OCI-LY3 (cell line): Measurements from ENCODE around the gene CLEC10A.
"Not testable (repeated sequence)": the region's sequence is repeated elsewhere in the genome, so short reads cannot be mapped to it uniquely, and the experiment has no call there.

ENCODE experiments used
- H2AFZ ChIP-seq: fragments of 200-600, 300-600 bp; shearing (Covaris generic); 2 replicates; pipeline ENCODE4 v1.6.0; 2014; ENCODE audit warnings: antibody characterized with exemption, low read depth, low read length
- H3K27ac ChIP-seq: fragments of 200-600, 300-600 bp; sonication (generic); 2 replicates; pipeline ENCODE4 v1.5.1; 2014; ENCODE audit warnings: mild to moderate bottlenecking, low read length, moderate library complexity, mixed read lengths
- H3K27me3 ChIP-seq: fragments of 200-600, 300-600 bp; sonication (generic); 2 replicates; pipeline ENCODE4 v1.6.1; 2014; ENCODE audit warnings: low read depth, low read length, mixed read lengths
- H3K36me3 ChIP-seq: fragments of 200-600, 300-600 bp; sonication (generic); replicated peaks from 2 replicates; pipeline ENCODE3; 2014; ENCODE audit warnings: low read depth, low read length, mixed read lengths
- H3K4me1 ChIP-seq: fragments of 300-600, 200-600 bp; sonication (generic); 2 replicates; pipeline ENCODE4 v1.6.1; 2014; ENCODE audit warnings: low read length, mixed read lengths
- H3K4me2 ChIP-seq: fragments of 200-600, 300-600 bp; sonication (generic); 2 replicates; pipeline ENCODE4 v1.6.1; 2014; ENCODE audit warnings: low read length, mixed read lengths
- H3K4me3 ChIP-seq: fragments of 300-600, 200-600 bp; sonication (generic); 2 replicates; pipeline ENCODE4 v1.5.1; 2014; ENCODE audit warnings: antibody characterized with exemption, mild to moderate bottlenecking, low read length, moderate library complexity
- H3K79me2 ChIP-seq: fragments of 300-600, 200-600 bp; shearing (Covaris generic); 2 replicates; pipeline ENCODE4 v1.6.1; 2014; ENCODE audit warnings: mild to moderate bottlenecking, low read length, mixed read lengths
- H3K9ac ChIP-seq: fragments of 300-600, 200-600 bp; shearing (Covaris generic); 2 replicates; pipeline ENCODE4 v1.6.0; 2014; ENCODE audit warnings: mild to moderate bottlenecking, low read length, moderate library complexity
- H3K9me3 ChIP-seq: fragments of 200-600, 300-600 bp; shearing (Covaris generic); 2 replicates; pipeline ENCODE4 v1.6.1; 2014; ENCODE audit warnings: low read length, mixed read lengths; ENCODE audit not compliant: insufficient read depth
- H4K20me1 ChIP-seq: fragments of 200-600, 300-600 bp; sonication (generic); 2 replicates; pipeline ENCODE4 v1.6.1; 2016; ENCODE audit warnings: low read length, mixed read lengths; ENCODE audit not compliant: insufficient read depth
- CTCF ChIP-seq: fragments of 200-600, 300-600 bp; sonication (generic); IDR thresholded peaks from 2 replicates; pipeline ENCODE4 v1.5.1; 2014; ENCODE audit warnings: antibody characterized with exemption, low read length, low read depth
- EZH2phosphoT487 ChIP-seq: fragments of 200-600 bp; shearing (Covaris generic); IDR thresholded peaks from 2 replicates; pipeline ENCODE4 v1.6.1; 2018; ENCODE audit warnings: antibody characterized with exemption, mixed run types, low read depth

Gene CLEC10A

GRCh38 chr17:7079581-7080455 lies at the start of gene CLEC10A:
Gene CLEC10A (minus strand): TSS chr17:7080251. CDS start chr17:7078812, 1,439 bp downstream.
- H2AFZ ChIP-seq, result no peak within 1 kb of the TSS
- H3K27ac ChIP-seq, result no peak within 1 kb of the TSS
- no peak within 1 kb of the TSS for H3K4me2 ChIP-seq
- no peaks in the 10 kb centered on the region for H3K79me2 ChIP-seq
- H3K4me3 ChIP-seq, result no peak within 1 kb of the TSS
- H3K4me1 ChIP-seq, result no peaks in the 10 kb centered on the region
- H3K9me3 ChIP-seq, result no peaks in the 10 kb centered on the region
- no peaks in the 10 kb centered on the region for H4K20me1 ChIP-seq
- TF ChIP-seq EZH2phosphoT487 (no peak), CTCF (no peak)
- H3K36me3 ChIP-seq, result no peaks in the 10 kb centered on the region
- H3K27me3 ChIP-seq, result no peaks in the 10 kb centered on the region
- no peak within 1 kb of the TSS for H3K9ac ChIP-seq

- Histone ChIP-seq H3K36me3 (no peaks in the 10 kb centered on the region), H3K79me2 (no peaks in the 10 kb centered on the region), H3K9ac (no peak overlapping the region), H3K27ac (no peak overlapping the region), H3K9me3 (no peaks in the 10 kb centered on the region), H2AFZ (no peak overlapping the region), H3K4me1 (peaks cover 38% of the 10 kb centered on the region), H3K4me2 (no peak overlapping the region), H3K4me3 (no peak overlapping the region), H4K20me1 (no peaks in the 10 kb centered on the region), H3K27me3 (no peaks in the 10 kb centered on the region)
- TF ChIP-seq EZH2phosphoT487 (no peak), CTCF (no peak)
These were observed 49.3 kb upstream of the CLEC10A start for GRCh38 chr17:7129311-7129710.

- Histone ChIP-seq H4K20me1 (no peaks in the 10 kb centered on the region), H3K4me3 (no peak overlapping the region), H3K27ac (no peak overlapping the region), H3K9ac (no peak overlapping the region), H3K79me2 (no peaks in the 10 kb centered on the region), H3K36me3 (no peaks in the 10 kb centered on the region), H3K4me1 (peaks cover 32% of the 10 kb centered on the region), H3K9me3 (no peaks in the 10 kb centered on the region), H2AFZ (no peak overlapping the region), H3K27me3 (no peaks in the 10 kb centered on the region), H3K4me2 (no peak overlapping the region)
- TF ChIP-seq EZH2phosphoT487 (no peak), CTCF (no peak)
These were observed 48.1 kb upstream of the CLEC10A start for GRCh38 chr17:7128160-7128559.

- H2AFZ ChIP-seq, H3K27ac ChIP-seq, H4K20me1 ChIP-seq, H3K9ac ChIP-seq, H3K36me3 ChIP-seq, H3K4me3 ChIP-seq, H3K9me3 ChIP-seq, H3K4me2 ChIP-seq, H3K27me3 ChIP-seq, H3K79me2 ChIP-seq: not testable (repeated sequence)
- peaks cover 28% of the 10 kb centered on the region for H3K4me1 ChIP-seq
These were observed 47.5 kb upstream of the CLEC10A start for GRCh38 chr17:7127501-7127900.

- not testable (repeated sequence) for H3K79me2 ChIP-seq, H3K36me3 ChIP-seq, H3K9ac ChIP-seq, H3K4me3 ChIP-seq, H3K27ac ChIP-seq, H4K20me1 ChIP-seq, H3K4me2 ChIP-seq, H3K27me3 ChIP-seq, H2AFZ ChIP-seq, H3K9me3 ChIP-seq
- peaks cover 26% of the 10 kb centered on the region for H3K4me1 ChIP-seq
These were observed 46.3 kb upstream of the CLEC10A start for GRCh38 chr17:7126386-7126785.
